NCI-H82 (cell line): ENCODE measurements around the gene LYPLAL1.
"Not testable (repeated sequence)": the region's sequence is repeated elsewhere in the genome, so short reads cannot be mapped to it uniquely, and the experiment has no call there.

Experiments
- DNase-seq: peaks from one replicate; lab custom pipeline; 2025; lab: John Stamatoyannopoulos, UW

Gene LYPLAL1

DNA sequence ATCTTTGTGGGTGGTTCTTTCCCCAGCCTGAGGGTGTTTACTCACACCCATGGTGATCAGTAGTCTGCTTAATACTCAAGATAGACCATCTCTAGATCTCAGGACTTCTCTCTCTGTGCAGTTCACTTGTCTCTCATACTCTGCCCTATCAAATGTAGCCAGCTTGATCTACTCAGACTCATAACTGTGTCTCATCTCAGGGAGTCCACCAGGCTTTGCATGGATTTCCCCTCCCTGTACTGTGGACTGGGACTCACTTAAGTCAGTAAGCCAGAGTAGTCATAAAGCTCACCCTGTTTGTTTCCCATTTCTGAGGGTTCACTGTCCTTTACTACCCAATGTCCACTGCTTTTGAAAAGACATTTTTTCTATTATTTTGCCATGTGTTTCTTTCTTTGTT, 41.8 kb downstream of the LYPLAL1 start:
- no peak for DNase-seq

DNA sequence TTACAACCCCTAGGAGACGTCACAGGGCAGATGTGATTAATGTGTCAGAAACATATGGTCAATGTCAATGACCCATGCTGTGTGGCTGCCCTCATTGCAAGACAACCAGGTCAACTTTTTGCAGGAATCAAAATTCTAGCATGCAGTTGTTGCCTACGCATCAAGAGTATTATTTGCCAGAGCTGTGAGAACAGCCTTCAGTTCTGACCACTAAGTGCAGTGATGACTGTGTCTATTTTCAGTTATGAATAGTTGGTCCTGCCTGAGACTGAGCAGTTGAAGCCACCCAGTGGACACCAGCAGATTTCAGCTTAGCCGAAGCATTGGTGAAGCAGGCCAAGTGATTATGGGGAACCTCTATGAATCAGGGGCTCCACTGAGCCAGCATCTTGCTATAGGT, 47.3 kb downstream of the LYPLAL1 start:
- DNase-seq = no peak

DNA sequence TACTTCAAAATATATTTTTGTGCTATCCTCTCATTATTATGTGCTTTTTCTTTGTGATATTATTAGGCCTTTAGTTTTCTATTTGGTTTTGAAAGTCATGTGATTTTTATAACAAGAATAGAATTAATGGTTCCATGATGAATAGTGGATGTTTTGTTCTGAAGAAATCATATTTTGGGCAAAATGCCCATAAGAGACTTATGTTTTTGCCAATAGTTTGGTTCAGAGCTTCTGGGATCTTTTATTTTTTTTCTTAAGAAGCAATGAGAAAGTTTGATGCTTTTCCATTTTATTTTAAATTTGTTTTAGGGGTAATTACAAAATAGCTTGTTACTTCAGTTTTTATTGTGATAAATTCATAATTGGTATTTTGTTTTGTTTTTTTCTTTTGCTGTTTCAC, 49.8 kb downstream of the LYPLAL1 start:
- no peak for DNase-seq

DNA sequence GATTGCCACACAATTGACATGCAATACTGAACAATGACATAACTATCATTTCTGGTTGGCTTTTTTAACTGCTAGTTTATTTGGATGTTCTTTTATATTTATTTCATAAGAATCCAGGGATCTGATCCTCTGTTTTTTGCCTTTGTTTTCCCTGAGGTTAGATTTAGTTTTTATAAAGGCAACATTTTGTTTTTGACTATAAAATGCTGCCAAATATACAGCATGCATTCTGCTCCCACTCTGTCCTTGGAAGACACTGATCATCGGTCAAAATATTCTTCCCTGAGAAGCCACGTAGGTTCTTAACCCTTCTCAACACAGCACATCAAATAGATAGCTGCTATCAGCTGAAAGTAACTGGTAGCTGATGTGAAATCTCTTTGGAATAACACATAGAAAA, 52.5 kb downstream of the LYPLAL1 start:
- DNase-seq = no peak

DNA sequence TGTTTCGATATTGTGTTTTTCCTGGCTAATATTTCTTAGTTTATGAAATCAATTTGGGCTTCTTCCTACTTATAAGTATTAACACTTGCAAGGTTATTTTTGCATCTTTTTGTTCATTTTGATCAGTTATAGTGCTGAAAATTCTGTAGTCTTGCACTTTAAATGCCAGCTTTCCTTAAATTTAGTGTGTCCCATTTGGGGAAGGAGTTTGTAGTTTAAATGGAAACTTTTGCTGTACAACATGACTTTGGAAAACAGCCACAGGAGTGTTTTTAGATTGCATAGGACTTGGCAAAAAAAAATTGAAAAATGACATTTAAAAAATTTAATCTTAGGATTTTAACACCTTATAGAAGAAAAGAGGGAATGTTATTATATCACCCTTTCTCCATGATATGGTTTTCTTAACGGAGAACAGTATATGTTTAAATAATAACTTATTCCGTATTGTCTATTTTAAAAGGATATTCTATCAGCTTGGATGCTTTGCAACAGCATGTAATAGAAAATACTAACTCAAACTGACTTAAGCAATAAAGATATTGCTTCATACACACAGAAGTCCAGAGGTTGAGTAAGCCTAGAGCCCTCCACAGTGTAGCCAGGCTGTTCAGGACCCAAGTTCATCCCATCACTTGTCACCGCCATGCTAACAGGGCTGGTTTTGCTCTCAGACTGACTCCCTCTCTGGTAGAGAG, 53.8 kb downstream of the LYPLAL1 start:
- no peak for DNase-seq

DNA sequence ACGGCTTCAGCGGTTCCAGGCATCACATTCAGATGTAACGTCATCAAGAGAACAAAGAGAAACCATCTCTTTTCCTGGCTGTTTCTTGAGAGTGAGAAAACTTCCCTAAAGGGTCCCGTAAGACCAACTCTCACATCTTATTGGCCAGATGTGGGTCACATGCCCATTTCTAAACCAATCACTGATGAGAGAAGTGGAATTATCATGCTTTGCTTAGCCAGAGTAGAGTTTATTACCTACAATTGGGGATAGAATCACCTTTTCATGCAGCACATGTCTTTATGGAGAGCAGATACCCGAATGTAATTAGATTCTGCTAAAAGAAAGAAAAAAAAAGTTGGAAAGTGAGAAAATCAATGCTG, 54.4 kb downstream of the LYPLAL1 start:
- DNase-seq = no peak

DNA sequence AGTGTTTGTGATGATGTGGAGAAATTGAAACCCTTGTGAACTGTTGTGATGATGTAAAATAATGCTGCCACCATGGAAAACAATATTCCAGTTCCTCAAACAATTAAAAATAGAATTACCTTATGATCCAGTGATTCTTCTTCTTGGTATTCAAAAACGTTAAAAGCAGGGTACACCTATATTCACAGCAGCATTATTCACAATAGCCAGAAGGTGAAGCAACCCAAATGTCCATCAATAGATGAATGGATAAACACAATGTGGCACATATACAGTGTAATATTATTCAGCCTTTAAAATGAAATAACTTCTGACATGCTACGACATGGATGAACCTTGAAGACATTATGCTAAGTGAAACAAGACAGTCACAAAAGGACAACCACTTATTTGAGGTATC, 59.2 kb downstream of the LYPLAL1 start:
- DNase-seq = no peak

DNA sequence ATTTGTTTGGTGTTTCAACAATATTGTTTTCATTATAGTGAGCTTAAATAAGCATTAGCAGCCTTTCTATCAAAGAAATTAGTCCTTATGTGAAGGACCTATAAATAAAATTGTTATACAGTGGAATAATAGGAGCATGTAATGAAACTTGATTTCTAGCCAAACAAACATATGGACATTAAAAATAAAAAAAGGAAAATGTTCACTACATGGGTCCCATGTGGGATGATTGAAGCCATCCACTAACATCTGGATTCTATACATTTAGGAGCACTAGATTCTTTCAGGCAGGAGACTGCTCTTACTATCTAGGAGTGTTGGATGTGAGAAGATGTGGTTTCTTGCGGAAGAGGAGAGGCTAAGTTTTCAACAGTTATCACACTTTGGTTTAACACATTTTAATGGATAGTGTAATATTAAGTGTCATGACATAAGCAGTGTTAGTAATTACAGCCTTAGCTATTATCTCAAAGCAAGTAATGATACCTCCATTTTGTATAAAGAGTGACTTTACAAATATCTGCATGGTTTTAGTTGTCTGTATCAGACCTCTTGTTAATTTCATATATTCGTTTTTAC, 62.3 kb downstream of the LYPLAL1 start:
- DNase-seq = no peak

DNA sequence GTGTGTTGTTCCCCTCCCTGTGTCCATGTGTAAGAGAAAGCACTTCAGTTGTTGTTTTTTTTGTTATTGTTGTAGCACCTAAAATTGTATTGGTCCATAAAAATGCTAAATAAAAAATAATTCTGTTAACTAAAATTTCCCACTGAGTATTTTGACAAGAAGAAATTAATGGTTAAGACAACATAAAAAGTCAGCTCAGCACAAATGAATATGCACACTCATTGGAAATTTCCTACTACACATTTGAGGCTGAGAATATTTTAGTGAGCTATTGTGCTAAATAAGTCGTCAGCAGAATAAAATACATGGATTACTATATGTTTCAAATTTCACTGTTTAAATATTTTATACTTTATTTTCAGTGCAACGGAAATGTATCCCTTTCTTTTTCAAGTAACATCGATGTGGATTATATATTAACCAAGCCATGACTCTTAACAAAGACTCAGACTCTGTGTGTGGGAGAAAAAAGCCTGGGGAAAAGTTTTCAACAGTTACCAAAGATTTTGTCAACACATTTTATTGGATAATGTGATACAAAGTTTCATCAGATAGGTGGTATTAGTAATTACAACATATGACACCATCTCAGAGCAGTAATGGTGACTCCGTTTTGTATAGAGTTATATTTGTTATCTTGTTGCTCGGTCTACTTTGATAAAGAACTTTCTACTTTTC, 63.4 kb downstream of the LYPLAL1 start:
- no peak for DNase-seq

DNA sequence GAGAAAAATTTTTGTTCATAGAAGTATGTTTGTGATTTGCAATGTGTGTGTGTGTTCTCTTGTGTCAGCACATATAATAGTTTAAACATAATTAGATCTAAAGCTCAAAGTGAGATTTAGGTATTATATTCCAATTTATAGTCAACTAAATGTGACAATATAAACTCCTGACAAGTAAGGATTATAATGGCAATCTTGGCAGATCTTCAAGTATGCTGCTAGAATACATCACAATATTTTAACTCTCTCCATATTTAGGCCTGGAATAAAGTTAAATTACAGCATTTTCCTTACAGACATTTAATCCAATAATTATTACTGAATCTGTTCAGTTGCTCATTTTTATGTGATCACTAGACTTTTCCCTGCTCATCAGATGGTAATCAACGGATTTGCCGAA, 65.8 kb downstream of the LYPLAL1 start:
- DNase-seq = no peak

DNA sequence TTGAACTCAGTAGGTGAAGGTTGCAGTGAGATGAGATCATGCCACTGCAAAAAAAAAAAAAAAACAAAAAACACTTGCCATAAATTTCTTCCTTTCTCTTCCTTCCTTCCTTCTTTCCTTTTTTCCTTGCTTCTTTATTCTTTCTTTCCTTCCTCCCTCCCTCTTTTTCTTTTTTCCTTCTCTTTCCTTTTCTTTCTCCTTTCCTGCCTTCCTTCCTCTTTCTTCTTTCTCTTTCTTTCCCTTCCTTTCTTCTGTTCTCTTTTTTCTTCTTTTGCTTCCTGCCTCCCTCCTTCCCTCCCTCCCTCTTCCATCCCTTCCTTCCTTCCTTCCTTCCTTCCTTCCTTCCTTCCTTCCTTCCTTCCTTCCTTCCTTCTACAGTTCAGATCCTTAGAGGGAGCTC, 71.2 kb downstream of the LYPLAL1 start:
- no peak for DNase-seq

DNA sequence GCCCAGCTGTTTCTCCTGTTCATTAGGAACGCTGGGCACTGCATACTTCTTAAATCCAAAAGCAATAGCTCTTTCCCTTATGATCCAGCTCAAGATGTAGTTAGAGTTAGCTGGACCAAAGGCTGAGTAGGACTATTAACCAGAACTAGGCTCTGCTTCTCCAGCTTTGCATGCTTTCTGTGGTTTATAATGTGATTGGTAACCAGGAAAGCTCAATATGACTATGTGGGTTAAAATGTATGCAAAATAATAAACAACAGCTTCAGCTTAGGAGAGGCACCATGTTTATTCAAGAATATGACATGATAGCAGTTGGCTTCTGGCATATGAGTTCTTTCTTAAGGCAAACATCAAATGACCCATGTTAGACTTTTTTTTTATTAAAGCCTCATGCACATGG, 73.8 kb downstream of the LYPLAL1 start:
- DNase-seq = no peak

DNA sequence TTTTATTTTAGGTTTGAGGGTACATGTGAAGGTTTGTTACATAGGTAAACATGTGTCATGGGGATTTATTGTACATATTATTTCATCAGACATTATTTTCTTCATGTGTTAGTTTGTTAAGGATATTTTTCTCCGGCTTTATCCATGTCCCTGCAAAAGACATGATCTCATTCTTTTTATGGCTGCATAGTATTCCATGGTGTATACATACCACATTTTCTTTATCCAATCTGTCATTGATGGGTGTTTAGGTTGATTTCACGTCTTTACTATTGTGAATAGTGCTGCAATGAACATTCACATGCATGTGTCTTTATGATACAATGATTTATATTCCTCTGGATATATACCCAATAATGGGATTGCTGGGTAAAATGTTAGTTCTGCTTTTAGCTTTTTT, 76.8 kb downstream of the LYPLAL1 start:
- not testable (repeated sequence) for DNase-seq

DNA sequence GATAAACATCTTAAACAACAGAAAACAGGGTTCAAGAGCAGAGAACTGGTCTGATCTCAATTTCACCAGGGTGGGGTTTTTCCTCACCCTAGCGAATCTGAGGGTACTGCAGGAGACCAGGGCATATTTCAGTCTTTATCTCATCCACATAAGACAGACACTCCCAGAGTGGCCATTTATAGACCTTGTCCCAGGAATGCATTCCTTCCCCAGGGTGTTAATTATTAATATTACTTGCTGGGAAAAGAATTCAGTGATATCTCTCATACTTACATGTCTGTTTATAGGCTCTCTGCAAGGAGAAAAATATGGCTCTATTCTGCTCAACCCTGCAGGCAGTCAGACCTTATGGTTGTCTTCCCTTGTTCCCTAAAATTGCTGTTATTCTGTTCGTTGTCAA, 84.1 kb downstream of the LYPLAL1 start:
- no peak for DNase-seq

DNA sequence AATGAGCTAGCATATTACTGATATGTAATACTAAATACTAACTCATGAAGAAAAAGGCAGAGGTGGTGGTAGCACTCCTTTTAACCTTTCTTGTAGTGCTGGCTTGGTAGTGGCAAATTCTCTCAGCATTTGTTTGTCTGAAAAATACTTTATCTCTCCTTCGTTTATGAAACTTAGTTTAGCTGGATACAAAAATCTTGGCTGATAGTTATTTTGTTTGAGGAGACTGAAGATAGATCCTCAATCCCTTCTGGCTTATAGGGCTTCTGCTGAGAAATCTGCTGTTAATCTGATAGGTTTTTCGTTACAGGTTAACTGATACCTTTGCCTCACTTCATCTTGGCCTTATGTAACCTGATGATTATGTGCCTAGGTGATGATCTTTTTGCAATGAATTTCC, 87.8 kb downstream of the LYPLAL1 start:
- DNase-seq = no peak
